ENCODE measurements around the gene CRNN.

Gene CRNN

GRCh38 chr1:152448095-152448494 lies 34.0 kb upstream of the CRNN start:
- Histone ChIP-seq H3K9me3 (ENCODE audit: control insufficient read depth in 1 of 2, low read length in 2 of 2) (no peaks in the 10 kb centered on the region), H3K36me3 (ENCODE audit: control insufficient read depth in 1 of 2, insufficient read depth in 2 of 2, low read length in 2 of 2) (no peaks in the 10 kb centered on the region), H3K4me3 (ENCODE audit: low read depth in 1 of 2, low read length in 2 of 2) (no peak overlapping the region), H3K27ac (ENCODE audit: low read length) (no peak overlapping the region), H3K27me3 (ENCODE audit: low read depth, low read length) (no peaks in the 10 kb centered on the region), H3K4me1 (ENCODE audit: control insufficient read depth in 1 of 2, insufficient read depth in 2 of 2, low read length in 2 of 2) (no peaks in the 10 kb centered on the region)

DNA sequence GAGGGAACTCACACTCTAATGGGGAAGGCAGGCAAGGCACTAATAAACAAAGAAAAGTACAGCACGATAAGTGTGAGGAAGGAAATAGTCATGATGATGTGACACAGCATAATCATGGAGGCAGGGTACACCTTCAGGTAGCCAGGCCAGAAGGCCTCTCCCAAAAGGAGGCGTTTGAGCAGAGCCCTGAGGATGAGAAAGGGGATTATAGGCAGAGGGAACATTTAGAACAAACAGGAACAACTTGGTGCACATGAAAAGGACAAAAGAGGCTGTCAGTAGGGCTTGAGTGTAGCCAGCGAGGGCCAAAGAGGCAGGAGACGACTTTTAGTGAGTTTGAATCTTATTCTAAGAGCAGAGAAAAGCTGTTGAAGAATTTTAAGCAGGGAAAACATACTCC lies 33.4 kb upstream of the CRNN start:
- Histone ChIP-seq H3K27me3 (ENCODE audit: low read depth, low read length) (no peaks in the 10 kb centered on the region), H3K4me1 (ENCODE audit: control insufficient read depth in 1 of 2, insufficient read depth in 2 of 2, low read length in 2 of 2) (no peaks in the 10 kb centered on the region), H3K36me3 (ENCODE audit: control insufficient read depth in 1 of 2, insufficient read depth in 2 of 2, low read length in 2 of 2) (no peaks in the 10 kb centered on the region), H3K27ac (ENCODE audit: low read length) (no peak overlapping the region), H3K9me3 (ENCODE audit: control insufficient read depth in 1 of 2, low read length in 2 of 2) (no peaks in the 10 kb centered on the region), H3K4me3 (ENCODE audit: low read depth in 1 of 2, low read length in 2 of 2) (no peak overlapping the region)

DNA sequence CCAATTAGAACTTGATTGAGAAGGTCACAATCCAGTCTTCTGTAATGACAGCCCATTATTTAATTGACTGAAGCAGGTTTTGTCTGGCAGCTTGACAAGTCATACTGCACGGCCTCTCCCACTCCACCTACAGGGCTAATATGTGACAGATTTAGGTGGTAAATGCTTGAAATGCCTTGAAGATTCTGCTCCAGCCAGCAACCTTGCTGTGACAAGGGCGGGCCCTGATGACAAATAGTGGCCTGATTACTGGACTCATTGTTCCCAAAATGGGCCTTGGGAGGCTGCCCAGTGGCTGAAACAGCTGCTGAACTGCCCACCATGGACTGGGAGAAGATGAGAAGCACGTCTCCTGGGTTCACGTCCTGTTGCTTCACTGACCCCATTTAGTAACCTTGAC lies 30.0 kb upstream of the CRNN start:
- H3K4me3 ChIP-seq (ENCODE audit: low read depth in 1 of 2, low read length in 2 of 2), result no peak overlapping the region
- no peak overlapping the region for H3K27ac ChIP-seq (ENCODE audit: low read length)

DNA sequence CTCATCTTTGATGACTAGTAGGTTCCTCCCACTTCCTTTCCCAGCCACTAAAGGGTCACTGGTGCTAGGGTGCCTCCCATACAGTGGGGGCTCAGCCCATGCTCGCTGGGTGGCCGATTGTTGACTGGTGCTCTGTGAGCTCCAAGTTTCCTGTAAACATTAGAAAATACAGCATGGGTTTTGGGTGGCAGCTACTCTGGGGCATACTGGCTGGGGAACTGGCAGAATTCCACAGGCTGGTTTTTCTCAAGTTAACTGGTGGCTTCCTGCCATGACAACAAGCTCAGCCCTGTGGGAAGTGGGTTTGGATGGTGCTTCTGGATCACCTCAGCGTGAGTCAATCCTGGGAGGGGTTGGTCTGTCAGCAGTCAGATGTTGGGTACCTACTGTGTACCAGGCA lies 28.7 kb upstream of the CRNN start:
- Histone ChIP-seq H3K9me3 (ENCODE audit: control insufficient read depth in 1 of 2, low read length in 2 of 2) (no peaks in the 10 kb centered on the region), H3K4me1 (ENCODE audit: control insufficient read depth in 1 of 2, insufficient read depth in 2 of 2, low read length in 2 of 2) (no peaks in the 10 kb centered on the region), H3K27me3 (ENCODE audit: low read depth, low read length) (peaks cover 4% of the 10 kb centered on the region), H3K36me3 (ENCODE audit: control insufficient read depth in 1 of 2, insufficient read depth in 2 of 2, low read length in 2 of 2) (no peaks in the 10 kb centered on the region), H3K4me3 (ENCODE audit: low read depth in 1 of 2, low read length in 2 of 2) (no peak overlapping the region), H3K27ac (ENCODE audit: low read length) (no peak overlapping the region)

More for the DNA sequence above, 30.0 kb upstream of the CRNN start:
- H3K4me1 ChIP-seq (ENCODE audit: control insufficient read depth in 1 of 2, insufficient read depth in 2 of 2, low read length in 2 of 2), result no peaks in the 10 kb centered on the region
- no peaks in the 10 kb centered on the region for H3K36me3 ChIP-seq (ENCODE audit: control insufficient read depth in 1 of 2, insufficient read depth in 2 of 2, low read length in 2 of 2)
- no peaks in the 10 kb centered on the region for H3K9me3 ChIP-seq (ENCODE audit: control insufficient read depth in 1 of 2, low read length in 2 of 2)
- no peaks in the 10 kb centered on the region for H3K27me3 ChIP-seq (ENCODE audit: low read depth, low read length)

DNA sequence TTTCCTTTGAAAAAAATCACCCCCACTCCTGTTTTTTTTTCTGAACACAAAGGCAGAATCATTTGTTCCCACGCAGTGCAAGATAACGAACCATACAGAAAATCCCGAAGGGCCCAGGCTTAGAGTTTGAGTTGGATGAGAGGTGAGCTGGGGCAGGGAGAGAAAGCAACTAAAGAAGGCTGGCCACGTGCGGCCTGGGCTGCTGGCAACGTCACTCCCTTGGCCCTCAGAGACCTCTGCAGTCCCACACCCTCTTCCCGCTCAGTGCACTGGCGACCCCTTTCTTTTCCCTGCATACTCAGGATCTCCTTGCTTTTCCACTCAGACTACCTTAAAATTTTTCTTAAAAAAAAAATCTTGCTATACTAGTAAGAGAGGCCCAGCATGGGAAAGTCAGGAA lies 28.2 kb upstream of the CRNN start:
- Histone ChIP-seq H3K27ac (ENCODE audit: low read length) (no peak overlapping the region), H3K4me3 (ENCODE audit: low read depth in 1 of 2, low read length in 2 of 2) (no peak overlapping the region), H3K36me3 (ENCODE audit: control insufficient read depth in 1 of 2, insufficient read depth in 2 of 2, low read length in 2 of 2) (no peaks in the 10 kb centered on the region), H3K27me3 (ENCODE audit: low read depth, low read length) (peaks cover 4% of the 10 kb centered on the region), H3K4me1 (ENCODE audit: control insufficient read depth in 1 of 2, insufficient read depth in 2 of 2, low read length in 2 of 2) (no peaks in the 10 kb centered on the region), H3K9me3 (ENCODE audit: control insufficient read depth in 1 of 2, low read length in 2 of 2) (no peaks in the 10 kb centered on the region)

DNA sequence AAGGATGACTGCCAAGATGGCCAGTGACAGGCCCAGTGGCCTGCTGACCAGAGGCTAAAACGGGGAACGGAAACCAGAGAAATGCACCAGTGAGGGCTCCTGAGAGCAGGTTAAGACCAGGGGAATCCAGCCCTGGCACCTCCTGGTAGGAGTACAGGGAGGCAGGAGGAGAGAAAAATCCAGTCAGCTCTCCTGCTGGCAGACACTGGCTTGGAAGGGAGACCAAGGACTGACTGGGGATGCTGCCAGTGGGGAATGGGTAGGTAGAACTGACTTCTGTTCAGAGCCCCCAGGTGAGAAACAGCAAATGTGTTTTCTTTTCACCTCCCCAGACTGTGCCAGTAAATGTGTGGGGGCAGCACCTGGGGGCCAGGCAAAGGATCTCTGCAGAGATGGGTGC lies 27.7 kb upstream of the CRNN start:
- no peaks in the 10 kb centered on the region for H3K9me3 ChIP-seq (ENCODE audit: control insufficient read depth in 1 of 2, low read length in 2 of 2)
- peaks cover 4% of the 10 kb centered on the region for H3K27me3 ChIP-seq (ENCODE audit: low read depth, low read length)
- no peak overlapping the region for H3K4me3 ChIP-seq (ENCODE audit: low read depth in 1 of 2, low read length in 2 of 2)
- no peaks in the 10 kb centered on the region for H3K36me3 ChIP-seq (ENCODE audit: control insufficient read depth in 1 of 2, insufficient read depth in 2 of 2, low read length in 2 of 2)
- H3K4me1 ChIP-seq (ENCODE audit: control insufficient read depth in 1 of 2, insufficient read depth in 2 of 2, low read length in 2 of 2), result no peaks in the 10 kb centered on the region
- H3K27ac ChIP-seq (ENCODE audit: low read length), result no peak overlapping the region

- Histone ChIP-seq H3K27me3 (ENCODE audit: low read depth, low read length) (peaks cover 4% of the 10 kb centered on the region), H3K4me3 (ENCODE audit: low read depth in 1 of 2, low read length in 2 of 2) (no peak overlapping the region), H3K27ac (ENCODE audit: low read length) (no peak overlapping the region), H3K4me1 (ENCODE audit: control insufficient read depth in 1 of 2, insufficient read depth in 2 of 2, low read length in 2 of 2) (no peaks in the 10 kb centered on the region), H3K9me3 (ENCODE audit: control insufficient read depth in 1 of 2, low read length in 2 of 2) (no peaks in the 10 kb centered on the region), H3K36me3 (ENCODE audit: control insufficient read depth in 1 of 2, insufficient read depth in 2 of 2, low read length in 2 of 2) (no peaks in the 10 kb centered on the region)
Measured at GRCh38 chr1:152440635-152441471, 26.8 kb upstream of the CRNN start.

- Histone ChIP-seq H3K36me3 (ENCODE audit: control insufficient read depth in 1 of 2, insufficient read depth in 2 of 2, low read length in 2 of 2) (no peaks in the 10 kb centered on the region), H3K9me3 (ENCODE audit: control insufficient read depth in 1 of 2, low read length in 2 of 2) (no peaks in the 10 kb centered on the region), H3K4me1 (ENCODE audit: control insufficient read depth in 1 of 2, insufficient read depth in 2 of 2, low read length in 2 of 2) (no peaks in the 10 kb centered on the region), H3K4me3 (ENCODE audit: low read depth in 1 of 2, low read length in 2 of 2) (no peak overlapping the region), H3K27ac (ENCODE audit: low read length) (no peak overlapping the region), H3K27me3 (ENCODE audit: low read depth, low read length) (peaks cover 4% of the 10 kb centered on the region)
Measured at GRCh38 chr1:152436593-152437496, 22.8 kb upstream of the CRNN start.

DNA sequence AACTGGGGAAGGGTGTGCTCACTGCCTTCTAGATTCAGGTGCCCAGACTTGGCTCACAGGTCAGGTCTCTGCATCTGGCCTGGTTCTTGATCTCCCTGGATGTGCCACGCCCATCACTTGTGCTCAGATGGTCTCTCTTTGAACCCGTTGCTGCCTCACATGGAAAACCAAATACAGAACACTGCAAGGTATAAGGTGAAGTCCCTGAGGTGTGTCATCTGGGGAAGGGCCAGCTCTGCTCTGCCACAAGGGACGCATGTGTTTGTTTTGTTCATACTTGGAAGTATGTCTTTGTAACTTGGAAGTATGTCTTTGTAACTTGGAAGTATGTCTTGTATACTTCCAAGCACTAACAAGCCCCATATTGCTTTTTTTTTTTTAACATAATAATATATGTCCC lies 13.4 kb upstream of the CRNN start:
- Histone ChIP-seq H3K27me3 (ENCODE audit: low read depth, low read length) (no peaks in the 10 kb centered on the region), H3K27ac (ENCODE audit: low read length) (no peak overlapping the region), H3K4me1 (ENCODE audit: control insufficient read depth in 1 of 2, insufficient read depth in 2 of 2, low read length in 2 of 2) (no peaks in the 10 kb centered on the region), H3K9me3 (ENCODE audit: control insufficient read depth in 1 of 2, low read length in 2 of 2) (peaks cover 4 to 6% of the 10 kb centered on the region in 2 donors), H3K4me3 (ENCODE audit: low read depth in 1 of 2, low read length in 2 of 2) (no peak overlapping the region), H3K36me3 (ENCODE audit: control insufficient read depth in 1 of 2, insufficient read depth in 2 of 2, low read length in 2 of 2) (no peaks in the 10 kb centered on the region)

DNA sequence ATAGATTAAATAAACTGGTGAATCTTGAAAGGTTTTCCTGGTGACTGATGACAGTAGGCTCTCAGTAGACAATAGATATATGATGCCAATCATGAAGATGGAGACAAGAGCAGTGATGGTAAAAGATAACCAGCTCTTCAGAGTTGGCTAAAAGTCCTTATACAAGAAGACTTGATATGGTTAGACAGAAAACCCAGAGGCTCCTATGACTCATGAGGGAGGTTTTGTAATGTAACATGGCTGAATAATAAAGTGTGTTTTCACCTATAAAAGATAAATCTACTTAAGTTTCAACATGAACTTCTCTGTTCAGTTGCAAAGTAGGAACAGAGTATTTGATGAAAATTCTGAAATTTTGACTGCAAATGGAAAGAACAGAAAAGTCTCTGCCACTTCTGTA lies 12.7 kb upstream of the CRNN start:
- H3K4me3 ChIP-seq (ENCODE audit: low read depth in 1 of 2, low read length in 2 of 2), result no peak overlapping the region
- no peaks in the 10 kb centered on the region for H3K36me3 ChIP-seq (ENCODE audit: control insufficient read depth in 1 of 2, insufficient read depth in 2 of 2, low read length in 2 of 2)
- H3K27me3 ChIP-seq (ENCODE audit: low read depth, low read length), result no peaks in the 10 kb centered on the region
- no peaks in the 10 kb centered on the region for H3K4me1 ChIP-seq (ENCODE audit: control insufficient read depth in 1 of 2, insufficient read depth in 2 of 2, low read length in 2 of 2)
- H3K27ac ChIP-seq (ENCODE audit: low read length), result no peak overlapping the region
- peaks cover 4 to 6% of the 10 kb centered on the region in 2 donors for H3K9me3 ChIP-seq (ENCODE audit: control insufficient read depth in 1 of 2, low read length in 2 of 2)

DNA sequence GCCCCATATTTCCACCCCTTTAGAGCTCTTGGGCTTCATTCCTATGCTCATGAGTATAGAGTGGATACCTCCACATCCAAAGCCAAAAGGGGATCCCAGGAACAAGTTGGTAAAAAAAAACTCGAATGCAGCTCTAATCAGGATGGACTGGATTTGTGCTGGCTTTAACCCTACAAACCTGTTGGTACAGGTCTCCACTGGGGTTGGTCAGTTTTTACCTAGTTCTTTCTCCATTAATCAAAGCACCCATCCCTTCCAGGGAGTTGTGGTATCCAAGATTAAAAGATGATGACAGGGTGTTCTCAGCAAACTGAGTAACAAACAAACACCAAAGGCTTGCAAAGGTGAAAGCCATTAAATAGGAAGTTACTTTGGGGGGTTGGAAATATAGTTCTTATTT lies 5.9 kb upstream of the CRNN start:
- Histone ChIP-seq H3K4me1 (ENCODE audit: control insufficient read depth in 1 of 2, insufficient read depth in 2 of 2, low read length in 2 of 2) (no peaks in the 10 kb centered on the region), H3K27me3 (ENCODE audit: low read depth, low read length) (no peaks in the 10 kb centered on the region), H3K36me3 (ENCODE audit: control insufficient read depth in 1 of 2, insufficient read depth in 2 of 2, low read length in 2 of 2) (no peaks in the 10 kb centered on the region), H3K27ac (ENCODE audit: low read length) (no peak overlapping the region), H3K9me3 (ENCODE audit: control insufficient read depth in 1 of 2, low read length in 2 of 2) (peaks cover 4 to 5% of the 10 kb centered on the region in 2 donors), H3K4me3 (ENCODE audit: low read depth in 1 of 2, low read length in 2 of 2) (no peak overlapping the region)

Measured in muscle layer of duodenum (tissue), 2 donors.